KMS-11 (cell line): ENCODE results near the gene PPOX.

Source experiments
- H2AFZ ChIP-seq: fragments of 200-600 bp; sonication (generic); 2 replicates; pipeline ENCODE4 v1.6.1; 2016; ENCODE audit warnings: antibody characterized with exemption, mixed run types, low read depth
- H3K27ac ChIP-seq: fragments of 200-600 bp; sonication (generic); 2 replicates; pipeline ENCODE4 v1.6.1; 2016; ENCODE audit warnings: mild to moderate bottlenecking, mixed run types
- H3K27me3 ChIP-seq: fragments of 200-600 bp; sonication (generic); 2 replicates; pipeline ENCODE4 v1.6.1; 2017; ENCODE audit warnings: mild to moderate bottlenecking, low read depth, mixed run types, moderate library complexity; ENCODE audit not compliant: insufficient read depth
- H3K36me3 ChIP-seq: fragments of 200-600 bp; sonication (generic); 2 replicates; pipeline ENCODE4 v1.6.1; 2017; ENCODE audit warnings: mild to moderate bottlenecking, mixed run types; ENCODE audit not compliant: insufficient read depth
- H3K4me1 ChIP-seq: fragments of 200-600 bp; sonication (generic); 2 replicates; pipeline ENCODE4 v1.6.1; 2016; ENCODE audit warnings: mild to moderate bottlenecking, low read depth, mixed run types; ENCODE audit not compliant: poor library complexity, severe bottlenecking
- H3K4me2 ChIP-seq: fragments of 200-600 bp; sonication (generic); 2 replicates; pipeline ENCODE4 v1.7.0; 2016; ENCODE audit warnings: mild to moderate bottlenecking, mixed run types
- H3K4me3 ChIP-seq: fragments of 200-600 bp; sonication (generic); IDR thresholded peaks from 2 replicates; pipeline ENCODE4 v1.6.1; 2017; ENCODE audit warnings: low read depth, low read length, mixed read lengths; ENCODE audit not compliant: insufficient read depth
- H3K79me2 ChIP-seq: fragments of 200-600 bp; sonication (generic); 2 replicates; pipeline ENCODE4 v1.6.1; 2016; ENCODE audit warnings: low read depth, mixed run types; ENCODE audit not compliant: insufficient read depth
- H3K9ac ChIP-seq: fragments of 200-600 bp; sonication (generic); 2 replicates; pipeline ENCODE4 v1.6.1; 2016; ENCODE audit warnings: mild to moderate bottlenecking, mixed run types
- H4K20me1 ChIP-seq: fragments of 200-600 bp; sonication (generic); 2 replicates; pipeline ENCODE4 v1.6.1; 2016; ENCODE audit warnings: mild to moderate bottlenecking, mixed run types; ENCODE audit not compliant: insufficient read depth
- CTCF ChIP-seq: fragments of 200-600 bp; sonication (generic); conservative IDR thresholded peaks from 2 replicates; pipeline ENCODE4 v1.6.1; 2017; ENCODE audit warnings: low read depth, mild to moderate bottlenecking, antibody characterized with exemption, low read length, moderate library complexity, mixed read lengths

Gene PPOX

GRCh38 chr1:161215076-161215475 is 48.9 kb downstream of the PPOX start, which contains the start of gene FCER1G:
Gene FCER1G, plus strand, starts transcription at chr1:161215295. Its CDS starts 27 bp downstream, at chr1:161215322.
- Histone ChIP-seq H3K79me2 (no peaks in the 10 kb centered on the region), H3K27me3 (no peaks in the 10 kb centered on the region), H3K27ac (no peak within 1 kb of the TSS), H3K36me3 (peaks cover 12% of the 10 kb centered on the region; the same call in 1 of the 2 replicates), H3K4me1 (peaks cover 22% of the 10 kb centered on the region), H3K4me2 (no peak within 1 kb of the TSS), H2AFZ (no peak within 1 kb of the TSS), H4K20me1 (no peaks in the 10 kb centered on the region), H3K4me3 (no peak within 1 kb of the TSS), H3K9ac (no peak within 1 kb of the TSS)
- no peak for TF ChIP-seq CTCF

DNA sequence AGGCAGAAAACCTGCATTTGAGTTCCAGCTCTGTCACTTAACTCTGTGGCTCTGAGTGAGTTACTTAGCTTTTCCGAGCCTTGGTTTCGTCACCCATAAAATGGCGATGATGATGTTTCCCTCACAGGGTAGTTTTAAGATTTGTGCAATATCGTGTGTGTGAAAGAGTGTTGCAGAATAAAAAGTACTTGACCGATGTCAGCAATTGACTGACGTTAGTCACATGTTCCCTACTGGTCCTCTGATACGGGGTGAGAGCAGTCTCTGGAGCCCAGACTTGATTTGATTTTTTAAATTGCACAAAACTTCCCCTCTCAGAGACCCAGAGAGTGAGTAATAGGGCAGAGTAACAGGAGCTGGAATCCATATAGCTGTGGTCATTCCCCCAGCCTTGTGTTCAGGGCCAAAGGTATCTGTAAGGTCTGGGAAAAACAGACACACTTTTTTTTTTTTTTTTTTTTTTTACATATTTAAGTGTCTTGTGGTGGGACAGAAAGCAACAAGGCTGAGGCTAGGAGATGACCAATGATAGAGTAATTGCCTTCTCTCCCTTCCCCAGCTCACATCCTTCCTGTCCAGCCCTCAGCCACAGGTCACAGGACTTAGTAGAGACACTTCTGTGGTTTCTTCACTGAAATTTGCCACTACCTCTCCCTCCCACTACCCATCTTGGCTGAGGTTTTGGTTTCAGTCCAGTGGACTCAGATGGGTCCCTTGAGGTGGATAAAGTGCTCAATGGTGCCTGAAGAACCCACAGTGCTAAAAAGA is 50.9 kb downstream of the PPOX start:
- Histone ChIP-seq H3K4me1 (peaks cover 21% of the 10 kb centered on the region), H3K4me2 (peak overlapping the region; percentile 34), H3K4me3 (no peak overlapping the region), H3K79me2 (no peaks in the 10 kb centered on the region), H3K27ac (no peak overlapping the region), H3K36me3 (peaks cover 12% of the 10 kb centered on the region; the same call in 1 of the 2 replicates), H2AFZ (no peak overlapping the region), H3K9ac (no peak overlapping the region), H4K20me1 (no peaks in the 10 kb centered on the region), H3K27me3 (no peaks in the 10 kb centered on the region)
- TF ChIP-seq CTCF = no peak

DNA sequence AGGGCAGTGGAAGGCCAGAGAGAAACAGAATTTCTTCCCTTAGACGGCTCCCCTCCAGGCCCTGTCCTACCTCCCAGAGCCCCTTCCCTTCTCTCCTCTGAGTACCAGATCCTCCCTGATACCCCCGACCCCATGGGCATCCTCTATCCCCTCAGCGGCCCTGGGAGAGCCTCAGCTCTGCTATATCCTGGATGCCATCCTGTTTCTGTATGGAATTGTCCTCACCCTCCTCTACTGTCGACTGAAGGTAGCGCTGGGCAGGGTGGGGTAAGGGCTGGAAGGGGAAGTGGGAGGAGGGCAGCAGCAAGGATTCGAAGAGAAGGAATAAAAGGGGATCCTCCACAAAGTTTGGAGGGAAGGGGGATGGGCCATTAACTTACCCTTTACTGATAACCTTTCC is 51.6 kb downstream of the PPOX start:
- H3K27ac ChIP-seq = no peak overlapping the region

DNA sequence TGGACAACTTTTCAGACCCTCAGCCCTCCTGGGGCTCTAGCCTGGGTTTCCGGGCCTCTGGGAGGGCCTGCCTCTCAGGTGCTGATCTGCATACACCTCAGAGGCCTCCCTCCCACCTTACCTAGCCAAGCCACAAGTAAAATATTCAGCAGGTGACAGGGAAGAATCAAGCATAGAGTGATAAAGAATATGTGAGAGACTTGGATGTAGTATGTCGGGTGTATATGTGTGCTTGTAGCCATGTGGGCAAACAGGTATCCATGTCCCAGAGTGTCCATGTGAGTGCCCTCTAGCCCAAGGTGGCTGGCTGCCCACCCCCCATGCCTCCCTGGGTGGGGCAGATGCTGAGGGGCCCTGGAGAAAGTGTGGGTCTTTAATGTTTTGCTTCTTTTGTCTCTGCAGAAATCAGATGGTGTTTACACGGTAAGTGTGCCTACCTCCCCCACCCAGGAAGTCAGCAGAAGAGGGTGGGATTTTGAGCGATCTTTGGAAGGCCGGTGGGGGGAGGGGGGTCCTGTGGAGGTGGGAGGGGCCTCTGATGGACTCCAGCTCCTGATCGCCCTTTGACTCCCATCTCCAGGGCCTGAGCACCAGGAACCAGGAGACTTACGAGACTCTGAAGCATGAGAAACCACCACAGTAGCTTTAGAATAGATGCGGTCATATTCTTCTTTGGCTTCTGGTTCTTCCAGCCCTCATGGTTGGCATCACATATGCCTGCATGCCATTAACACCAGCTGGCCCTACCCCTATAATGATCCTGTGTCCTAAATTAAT is 52.3 kb downstream of the PPOX start:
- Histone ChIP-seq H3K4me1 (peaks cover 21% of the 10 kb centered on the region), H3K36me3 (peaks cover 6% of the 10 kb centered on the region; the same call in 1 of the 2 replicates), H2AFZ (no peak overlapping the region), H4K20me1 (no peaks in the 10 kb centered on the region), H3K27ac (no peak overlapping the region), H3K4me3 (no peak overlapping the region), H3K27me3 (no peaks in the 10 kb centered on the region), H3K79me2 (no peaks in the 10 kb centered on the region), H3K9ac (no peak overlapping the region), H3K4me2 (no peak overlapping the region)
- TF ChIP-seq CTCF = no peak

More for the DNA sequence above, 51.6 kb downstream of the PPOX start:
- no peak for TF ChIP-seq CTCF
- no peaks in the 10 kb centered on the region for H4K20me1 ChIP-seq
- H3K4me1 ChIP-seq = peaks cover 21% of the 10 kb centered on the region
- H3K4me2 ChIP-seq = peak overlapping the region; percentile 34; the same call in 1 of the 2 replicates
- H3K4me3 ChIP-seq = no peak overlapping the region
- no peak overlapping the region for H3K9ac ChIP-seq
- H3K27me3 ChIP-seq = no peaks in the 10 kb centered on the region
- H2AFZ ChIP-seq = no peak overlapping the region
- H3K79me2 ChIP-seq = no peaks in the 10 kb centered on the region
- peaks cover 12% of the 10 kb centered on the region; the same call in 1 of the 2 replicates for H3K36me3 ChIP-seq
